Measurements from ENCODE around the gene LARGE1.

The LARGE1 gene

GRCh38 chr22:33853200-33854097 is 66.8 kb downstream of the LARGE1 start:
- no peak for DNase-seq (ENCODE audit: low read depth)

- no peak for DNase-seq (ENCODE audit: low read depth)
Measured at GRCh38 chr22:33851821-33852384, 68.4 kb downstream of the LARGE1 start.

GRCh38 chr22:33851240-33851639 is 69.0 kb downstream of the LARGE1 start:
- DNase-seq (ENCODE audit: low read depth): no peak

- DNase-seq (ENCODE audit: low read depth): no peak
Measured at GRCh38 chr22:33850724-33851123, 69.6 kb downstream of the LARGE1 start.

GRCh38 chr22:33850193-33850592 is 70.1 kb downstream of the LARGE1 start:
- no peak for DNase-seq (ENCODE audit: low read depth)

- DNase-seq (ENCODE audit: low read depth): no peak
Measured at GRCh38 chr22:33848251-33848650, 72.0 kb downstream of the LARGE1 start.

- no peak for DNase-seq (ENCODE audit: low read depth)
Measured at GRCh38 chr22:33844273-33844672, 76.0 kb downstream of the LARGE1 start.

- DNase-seq (ENCODE audit: low read depth): no peak
Measured at GRCh38 chr22:33842421-33843094, 77.7 kb downstream of the LARGE1 start.

GRCh38 chr22:33842006-33842354 is 78.3 kb downstream of the LARGE1 start:
- DNase-seq (ENCODE audit: low read depth): no peak

GRCh38 chr22:33841281-33842005 is 78.8 kb downstream of the LARGE1 start:
- no peak for DNase-seq (ENCODE audit: low read depth)

- no peak for DNase-seq (ENCODE audit: low read depth)
Measured at GRCh38 chr22:33838644-33839043, 81.6 kb downstream of the LARGE1 start.

GRCh38 chr22:33837826-33838225 is 82.5 kb downstream of the LARGE1 start:
- DNase-seq (ENCODE audit: low read depth): no peak

- no peak for DNase-seq (ENCODE audit: low read depth)
Measured at GRCh38 chr22:33835265-33835664, 85.0 kb downstream of the LARGE1 start.

GRCh38 chr22:33832558-33833151 is 87.6 kb downstream of the LARGE1 start:
- no peak for DNase-seq (ENCODE audit: low read depth)

GRCh38 chr22:33831651-33832050 is 88.6 kb downstream of the LARGE1 start:
- no peak for DNase-seq (ENCODE audit: low read depth)

GRCh38 chr22:33831207-33831606 is 89.1 kb downstream of the LARGE1 start:
- no peak for DNase-seq (ENCODE audit: low read depth)

GRCh38 chr22:33829546-33830280 is 90.6 kb downstream of the LARGE1 start:
- no peak for DNase-seq (ENCODE audit: low read depth)

GRCh38 chr22:33828302-33828701 is 92.0 kb downstream of the LARGE1 start:
- no peak for DNase-seq (ENCODE audit: low read depth)

GRCh38 chr22:33825761-33826160 is 94.5 kb downstream of the LARGE1 start:
- no peak for DNase-seq (ENCODE audit: low read depth)

GRCh38 chr22:33823552-33823951 is 96.7 kb downstream of the LARGE1 start:
- no peak for DNase-seq (ENCODE audit: low read depth)

- DNase-seq (ENCODE audit: low read depth): no peak
Measured at GRCh38 chr22:33821290-33821689, 99.0 kb downstream of the LARGE1 start.
